HEK293T (cell line): Measurements from ENCODE around the gene FANCG.

ENCODE experiments used
- CTBP1 ChIP-seq: fragments of 450-650 bp; IDR thresholded peaks from 2 replicates; pipeline ENCODE4 v1.6.1; 2016; ENCODE audit warnings: borderline replicate concordance
- FOXM1 ChIP-seq: fragments of 450-650 bp; IDR thresholded peaks from 2 replicates; pipeline ENCODE4 v1.6.1; 2017; ENCODE audit warnings: mild to moderate bottlenecking, borderline replicate concordance
- PKNOX1 ChIP-seq: fragments of 450-650 bp; IDR thresholded peaks from 2 replicates; pipeline ENCODE4 v1.6.1; 2016
- ZNF384 ChIP-seq: fragments of 450-650 bp; IDR thresholded peaks from 2 replicates; pipeline ENCODE4 v1.6.1; 2016

- TF ChIP-seq ZNF384 (no peak), FOXM1 (no peak), PKNOX1 (no peak), CTBP1 (no peak)
Observed at GRCh38 chr9:35079041-35079425, 709 bp downstream of the FANCG start.
